A549 (cell line): Measurements from ENCODE around the gene TEX12. TPM values are rescaled to one million over a fixed set of nuclear protein-coding genes. Genes with fewer than 3 reads are reported as not detected.

Experiments
- ATAC-seq, 2 experiments: fragments of 200-7000 bp in 1 of 2; fragments of >200 bp in 1 of 2; cut with Nextera tagmentation in 1 of 2; cut with Tn5 transposase in 1 of 2; 3 replicates each; pipeline versions ENCODE4 v1.8.0 to v1.9.1; 2018 to 2020; ENCODE audit warnings: mild to moderate bottlenecking in 1 of 2, moderate library complexity in 1 of 2
- CTCF ChIA-PET: fragments of 300-600 bp; sonication (Branson Sonifier 250); formaldehyde crosslinking; extraction: SDS; loops from one replicate; lab custom pipeline; 2021; ENCODE audit warnings: antibody characterized with exemption, inconsistent platforms; lab: Yijun Ruan, JAX
- POLR2A ChIA-PET: fragments of 350-600 bp; formaldehyde crosslinking; extraction: SDS; loops from one replicate; lab custom pipeline; 2021; ENCODE audit warnings: antibody characterized with exemption, inconsistent platforms; lab: Yijun Ruan, JAX
- DNase-seq, 2 experiments: peaks; one replicate each; pipeline versions ENCODE4 v3.0.0 to v3.0.0-alpha.2; 2011 to 2016; ENCODE audit warnings: low read depth in 1 of 2, low spot score in 1 of 2
- FAIRE-seq: peaks from 2 replicates; lab custom pipeline; 2011; peaks lifted over from hg19 to GRCh38; lab: Jason Lieb, UNC
- H3K27ac ChIP-seq, 2 experiments: fragments of >200 bp; sonication (Bioruptor Twin); formaldehyde crosslinking; 3 replicates each; pipeline ENCODE4 v1.5.1; 2016 to 2017
- H3K4me1 ChIP-seq: fragments of >200 bp; sonication (Bioruptor Twin); formaldehyde crosslinking; 3 replicates; pipeline ENCODE4 v1.6.1; 2016
- H3K4me2 ChIP-seq: fragments of >200 bp; sonication (Bioruptor Twin); formaldehyde crosslinking; 3 replicates; pipeline ENCODE4 v1.6.1; 2016
- H3K4me3 ChIP-seq: fragments of >200 bp; sonication (Bioruptor Twin); formaldehyde crosslinking; 3 replicates; pipeline ENCODE4 v1.5.1; 2016
- H3K9me3 ChIP-seq: fragments of >200 bp; sonication (Bioruptor Twin); formaldehyde crosslinking; 3 replicates; pipeline ENCODE4 v1.6.1; 2016
- ATOH8 ChIP-seq: fragments of 250-450 bp; sonication (Bioruptor Pico); IDR thresholded peaks from 2 replicates; pipeline ENCODE4 v1.5.0; 2020; ENCODE audit warnings: low read depth, mild to moderate bottlenecking, moderate library complexity
- CHD2 ChIP-seq: fragments of 150-350 bp; IDR thresholded peaks from 2 replicates; pipeline ENCODE4 v1.6.1; 2014; ENCODE audit warnings: low read length; ENCODE audit not compliant: partially characterized antibody
- CHD4 ChIP-seq: fragments of 200-600 bp; sonication (generic); IDR thresholded peaks from 2 replicates; pipeline ENCODE4 v1.6.1; 2016; ENCODE audit warnings: antibody characterized with exemption, mild to moderate bottlenecking, borderline replicate concordance
- EHF ChIP-seq: fragments of 250-450 bp; sonication (Bioruptor Pico); IDR thresholded peaks from 2 replicates; pipeline ENCODE4 v1.5.0; 2020; ENCODE audit warnings: mild to moderate bottlenecking
- EP300 ChIP-seq, 2 experiments: fragments of >200 bp; sonication (Bioruptor Twin); formaldehyde crosslinking; IDR thresholded peaks; 2 replicates in 1 of 2; 3 replicates in 1 of 2; pipeline ENCODE4 v1.6.1; 2016 to 2017
- ESRRA ChIP-seq: fragments of 150-350 bp; IDR thresholded peaks from 2 replicates; pipeline ENCODE4 v1.6.1; 2014; ENCODE audit warnings: mild to moderate bottlenecking, low read length, borderline replicate concordance
- FOSB ChIP-seq: fragments of 250-450 bp; sonication (Bioruptor Pico); IDR thresholded peaks from 2 replicates; pipeline ENCODE4 v1.5.0; 2020; ENCODE audit warnings: mild to moderate bottlenecking, moderate library complexity
- FOSL2 ChIP-seq, 2 experiments: fragments of 450-650 bp in 1 of 2; fragments of >200 bp in 1 of 2; sonication (Bioruptor Twin) in 1 of 2; formaldehyde crosslinking; IDR thresholded peaks; 2 replicates each; pipeline versions ENCODE4 v1.5.0 to v1.6.1; 2016 to 2020; ENCODE audit warnings: mild to moderate bottlenecking in 1 of 2, moderate library complexity in 1 of 2
- FOXS1 ChIP-seq: fragments of 250-450 bp; sonication (Bioruptor Pico); IDR thresholded peaks from 2 replicates; pipeline ENCODE4 v1.5.0; 2020; ENCODE audit warnings: mild to moderate bottlenecking, moderate library complexity
- HES2 ChIP-seq: fragments of >200 bp; sonication (Bioruptor Twin); formaldehyde crosslinking; IDR thresholded peaks from 2 replicates; pipeline ENCODE4 v1.6.1; 2016
- HOXA7 ChIP-seq: fragments of 250-450 bp; sonication (Bioruptor Pico); IDR thresholded peaks from 2 replicates; pipeline ENCODE4 v1.5.0; 2020; ENCODE audit warnings: mild to moderate bottlenecking, moderate library complexity
- HOXB13 ChIP-seq: fragments of 250-450 bp; sonication (Bioruptor Pico); IDR thresholded peaks from 2 replicates; pipeline ENCODE4 v1.5.0; 2020; ENCODE audit warnings: low read depth, mild to moderate bottlenecking, moderate library complexity
- JUN ChIP-seq, 2 experiments: fragments of >200 bp; sonication (Bioruptor Twin); formaldehyde crosslinking; IDR thresholded peaks; 2 replicates in 1 of 2; 3 replicates in 1 of 2; pipeline ENCODE4 v1.6.1; 2016 to 2017
- JUNB ChIP-seq: fragments of >200 bp; sonication (Bioruptor Twin); formaldehyde crosslinking; IDR thresholded peaks from 2 replicates; pipeline ENCODE4 v1.6.1; 2016
- MAFK ChIP-seq: fragments of 450-650 bp; IDR thresholded peaks from 2 replicates; pipeline ENCODE4 v1.6.1; 2014; ENCODE audit not compliant: partially characterized antibody
- MAZ ChIP-seq: fragments of 150-350 bp; IDR thresholded peaks from 2 replicates; pipeline ENCODE4 v1.6.1; 2014; ENCODE audit warnings: antibody characterized with exemption, low read depth, low read length, borderline replicate concordance
- MYC ChIP-seq: IDR thresholded peaks from 2 replicates; pipeline ENCODE4 v1.6.1; 2012; ENCODE audit warnings: mild to moderate bottlenecking, inconsistent platforms, low read length, improper control_type of control experiment, borderline replicate concordance
- NFE2L2 ChIP-seq: fragments of 150-350 bp; conservative IDR thresholded peaks from 2 replicates; pipeline ENCODE4 v1.6.1; 2014; ENCODE audit warnings: low read length
- NPAS2 ChIP-seq: fragments of 250-450 bp; sonication (Bioruptor Pico); IDR thresholded peaks from 2 replicates; pipeline ENCODE4 v1.8.0; 2022; ENCODE audit warnings: mild to moderate bottlenecking, moderate library complexity, borderline replicate concordance
- POLR2A ChIP-seq: IDR thresholded peaks from 2 replicates; pipeline ENCODE4 v1.6.1; 2012; ENCODE audit warnings: mild to moderate bottlenecking, low read length
- POLR2AphosphoS2 ChIP-seq: conservative IDR thresholded peaks from 2 replicates; pipeline ENCODE4 v1.6.1; 2012; ENCODE audit warnings: low read length, improper control_type of control experiment, inconsistent platforms
- RARB ChIP-seq: fragments of 250-450 bp; sonication (Bioruptor Pico); IDR thresholded peaks from 2 replicates; pipeline ENCODE4 v1.8.0; 2021; ENCODE audit warnings: mild to moderate bottlenecking, moderate library complexity
- RFX5 ChIP-seq: fragments of 450-650 bp; IDR thresholded peaks from 2 replicates; pipeline ENCODE4 v1.7.1; 2014; ENCODE audit warnings: antibody characterized with exemption, mild to moderate bottlenecking, moderate library complexity
- TP53 ChIP-seq: fragments of 250-450 bp; sonication (Bioruptor Pico); IDR thresholded peaks from 2 replicates; pipeline ENCODE4 v1.5.0; 2021; ENCODE audit warnings: mild to moderate bottlenecking, moderate library complexity
- ZC3H11A ChIP-seq: fragments of 450-650 bp; IDR thresholded peaks from 2 replicates; pipeline ENCODE4 v1.6.1; 2014; ENCODE audit warnings: antibody characterized with exemption, mild to moderate bottlenecking
- ZFP36 ChIP-seq: fragments of 450-650 bp; IDR thresholded peaks from 2 replicates; pipeline ENCODE4 v1.6.1; 2014; ENCODE audit warnings: borderline replicate concordance; ENCODE audit not compliant: partially characterized antibody
- ZNF302 ChIP-seq: fragments of 250-450 bp; sonication (Bioruptor Pico); IDR thresholded peaks from 2 replicates; pipeline ENCODE4 v1.9.0; 2021; ENCODE audit warnings: inconsistent platforms, mild to moderate bottlenecking, moderate library complexity
- WGBS: methylation state at CpG from one replicate; pipeline ENCODE4 v1.1.6; 2017; ENCODE audit errors: missing lambda C conversion rate; 5-methylcytosine and 5-hydroxymethylcytosine counted together
- polyA plus RNA-seq, 4 experiments: library from polyadenylated mRNA; depleted of rRNA in 3 of 4; stranded (reverse); fragments of >200 nt; fragmentation: RNase III in 1 of 4; extraction: RNeasy Plus Mini Kit Qiagen cat#74134 plus additional on column Dnase treatment in 1 of 4; gene quantifications; 2 replicates in 3 of 4; 3 replicates in 1 of 4; pipeline ENCODE4 v1.2.3, GENCODE V29; 2011 to 2017
- TF ChIP-seq, protein P1 (sequence below): fragments of >200 bp; sonication (Bioruptor Twin); formaldehyde crosslinking; IDR thresholded peaks from 3 replicates; pipeline ENCODE4 v1.6.1; 2016
- TF ChIP-seq, protein P2 (sequence below): fragments of 150-350 bp; IDR thresholded peaks from 2 replicates; pipeline ENCODE4 v1.6.1; 2014; ENCODE audit warnings: low read depth, mild to moderate bottlenecking, low read length
- TF ChIP-seq, protein P3 (sequence below): IDR thresholded peaks from 2 replicates; pipeline ENCODE4 v1.6.1; 2012

TEX12 gene
- polyA plus RNA-seq, 2 of the 4 experiments (the other 2 are of a cell fraction): not detected

GRCh38 chr11:112177589-112177988 lies 10.4 kb downstream of the TEX12 start:
- no peak for DNase-seq
- 91% methylated on average over 4 of the region's 4 CpGs for WGBS
- H3K9me3 ChIP-seq: no peaks in the 10 kb centered on the region
- CTCF ChIA-PET: interaction anchor here (5.6 kb wide), 1 partner anchor 63 kb away, joined by 50 read pairs; no protein-coding TSS in a partner anchor
- no peak overlapping the region for H3K4me2 ChIP-seq
- H3K4me3 ChIP-seq: no peak overlapping the region
- no peak overlapping the region for H3K27ac ChIP-seq
- POLR2A ChIA-PET: no interaction called here
- no peak for ATAC-seq
- FAIRE-seq: no peak
- H3K4me1 ChIP-seq: peaks cover 20% of the 10 kb centered on the region
- TF ChIP-seq EHF (CRISPR knock-in tag) (no peak), TP53 (CRISPR knock-in tag) (no peak), HOXA7 (CRISPR knock-in tag) (no peak), ZFP36 (no peak), RFX5 (no peak), POLR2A (no peak), ESRRA (no peak), ZNF302 (CRISPR knock-in tag) (no peak), FOSL2 (IDR thresholded peaks at IDR 0.05) (no peak), FOSL2 (CRISPR knock-in tag; IDR thresholded peaks at IDR 0.05) (no peak), MYC (no peak), ZC3H11A (no peak), MAFK (no peak), NPAS2 (no peak), JUNB (no peak), CHD2 (no peak), JUN (IDR thresholded peaks at IDR 0.05) (no peak), ATOH8 (no peak), CHD4 (no peak), FOXS1 (CRISPR knock-in tag) (no peak)

- H3K4me2 ChIP-seq: no peak overlapping the region
- ChIA-PET CTCF (interaction anchor here (5.6 kb wide), 1 partner anchor 64 kb away, joined by 50 read pairs; no protein-coding TSS in a partner anchor), POLR2A (no interaction called here)
- H3K27ac ChIP-seq: no peak overlapping the region
- ATAC-seq (no peak), DNase-seq (no peak), FAIRE-seq (no peak)
- H3K9me3 ChIP-seq: no peaks in the 10 kb centered on the region
- H3K4me1 ChIP-seq: peaks cover 11% of the 10 kb centered on the region; the same call in 2 of the 3 replicates
- TF ChIP-seq RARB (CRISPR knock-in tag) (no peak), MAZ (no peak)
- no peak overlapping the region for H3K4me3 ChIP-seq
- WGBS: 3% methylated on average over 1 of the region's 1 CpG
These were observed 11.3 kb downstream of the TEX12 start for GRCh38 chr11:112178428-112178827.

GRCh38 chr11:112178936-112179335 lies 11.8 kb downstream of the TEX12 start:
- no peak for TF ChIP-seq MAFK
- no peak for TF ChIP-seq HOXB13
- TF ChIP-seq ESRRA: no peak
- no peak for TF ChIP-seq FOSB (CRISPR knock-in tag)
- Histone ChIP-seq H3K4me3 (no peak overlapping the region), H3K4me1 (peaks cover 11% of the 10 kb centered on the region; the same call in 2 of the 3 replicates), H3K4me2 (no peak overlapping the region), H3K27ac (no peak overlapping the region), H3K9me3 (no peaks in the 10 kb centered on the region)
- DNase-seq (no peak), FAIRE-seq (no peak), ATAC-seq (no peak)
- ChIA-PET CTCF (interaction anchor here (5.6 kb wide), 1 partner anchor 65 kb away, joined by 50 read pairs; no protein-coding TSS in a partner anchor), POLR2A (no interaction called here)
- 87% methylated on average over 3 of the region's 3 CpGs for WGBS

- no peak for ATAC-seq
- no peak overlapping the region for H3K4me2 ChIP-seq
- no peaks in the 10 kb centered on the region for H3K9me3 ChIP-seq
- DNase-seq: no peak
- peaks cover 9% of the 10 kb centered on the region; the same call in 2 of the 3 replicates for H3K4me1 ChIP-seq
- no peak for FAIRE-seq
- ChIA-PET POLR2A (no interaction called here), CTCF (interaction anchor here (5.6 kb wide), 1 partner anchor 65 kb away, joined by 50 read pairs; no protein-coding TSS in a partner anchor)
- no peak overlapping the region for H3K4me3 ChIP-seq
- no peak overlapping the region for H3K27ac ChIP-seq
- TF ChIP-seq, protein P1, sequence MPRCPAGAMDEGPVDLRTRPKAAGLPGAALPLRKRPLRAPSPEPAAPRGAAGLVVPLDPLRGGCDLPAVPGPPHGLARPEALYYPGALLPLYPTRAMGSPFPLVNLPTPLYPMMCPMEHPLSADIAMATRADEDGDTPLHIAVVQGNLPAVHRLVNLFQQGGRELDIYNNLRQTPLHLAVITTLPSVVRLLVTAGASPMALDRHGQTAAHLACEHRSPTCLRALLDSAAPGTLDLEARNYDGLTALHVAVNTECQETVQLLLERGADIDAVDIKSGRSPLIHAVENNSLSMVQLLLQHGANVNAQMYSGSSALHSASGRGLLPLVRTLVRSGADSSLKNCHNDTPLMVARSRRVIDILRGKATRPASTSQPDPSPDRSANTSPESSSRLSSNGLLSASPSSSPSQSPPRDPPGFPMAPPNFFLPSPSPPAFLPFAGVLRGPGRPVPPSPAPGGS: no peak
- TF ChIP-seq, protein P2, sequence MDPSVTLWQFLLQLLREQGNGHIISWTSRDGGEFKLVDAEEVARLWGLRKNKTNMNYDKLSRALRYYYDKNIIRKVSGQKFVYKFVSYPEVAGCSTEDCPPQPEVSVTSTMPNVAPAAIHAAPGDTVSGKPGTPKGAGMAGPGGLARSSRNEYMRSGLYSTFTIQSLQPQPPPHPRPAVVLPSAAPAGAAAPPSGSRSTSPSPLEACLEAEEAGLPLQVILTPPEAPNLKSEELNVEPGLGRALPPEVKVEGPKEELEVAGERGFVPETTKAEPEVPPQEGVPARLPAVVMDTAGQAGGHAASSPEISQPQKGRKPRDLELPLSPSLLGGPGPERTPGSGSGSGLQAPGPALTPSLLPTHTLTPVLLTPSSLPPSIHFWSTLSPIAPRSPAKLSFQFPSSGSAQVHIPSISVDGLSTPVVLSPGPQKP: no peak
- TF ChIP-seq, protein P3, sequence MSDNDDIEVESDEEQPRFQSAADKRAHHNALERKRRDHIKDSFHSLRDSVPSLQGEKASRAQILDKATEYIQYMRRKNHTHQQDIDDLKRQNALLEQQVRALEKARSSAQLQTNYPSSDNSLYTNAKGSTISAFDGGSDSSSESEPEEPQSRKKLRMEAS: no peak
- TF ChIP-seq TP53 (CRISPR knock-in tag) (no peak), RFX5 (no peak), HOXA7 (CRISPR knock-in tag) (no peak), POLR2AphosphoS2 (no peak), MAZ (no peak), HES2 (no peak), NFE2L2 (no peak), ZC3H11A (no peak), EP300 (IDR thresholded peaks at IDR 0.05) (no peak), MAFK (no peak), EHF (CRISPR knock-in tag) (no peak)
These were observed 12.4 kb downstream of the TEX12 start for GRCh38 chr11:112179601-112180000.
